H1 (cell line): ENCODE results near the gene CNNM3.

Source experiments
- CHD1 ChIP-seq: IDR thresholded peaks from 2 replicates; pipeline ENCODE4 v1.6.1; 2012; ENCODE audit warnings: low read depth, low read length, improper control_type of control experiment
- CTCF ChIP-seq, 3 experiments: IDR thresholded peaks; 1 replicate in 2 of 3; 2 replicates in 1 of 3; pipeline versions ENCODE4 v1.5.1 to v1.6.1; 2011; ENCODE audit warnings: low read length in 3 of 3, mild to moderate bottlenecking in 3 of 3, inconsistent platforms in 2 of 3, low read depth in 1 of 3, moderate library complexity in 1 of 3; ENCODE audit not compliant: insufficient read depth in 1 of 3; ENCODE audit errors: control extremely low read depth in 1 of 3
- EGR1 ChIP-seq: IDR thresholded peaks from 2 replicates; pipeline ENCODE4 v1.6.1; 2011; ENCODE audit warnings: low read depth, low read length, borderline replicate concordance
- EP300 ChIP-seq, 2 experiments: IDR thresholded peaks; 1 replicate in 1 of 2; 2 replicates in 1 of 2; pipeline ENCODE4 v1.6.1; 2011 to 2012; ENCODE audit warnings: low read depth in 2 of 2, low read length in 2 of 2, mild to moderate bottlenecking in 2 of 2, borderline replicate concordance in 1 of 2, inconsistent platforms in 1 of 2, moderate library complexity in 1 of 2
- EZH2 ChIP-seq: fragments of 200-600 bp; sonication (generic); IDR thresholded peaks from 2 replicates; pipeline ENCODE4 v1.7.1; 2012; ENCODE audit warnings: low read depth, mild to moderate bottlenecking, moderate library complexity, low read length, inconsistent platforms; ENCODE audit not compliant: severe bottlenecking
- MAFK ChIP-seq: IDR thresholded peaks from 2 replicates; pipeline ENCODE4 v1.6.1; 2012; ENCODE audit warnings: low read depth, mild to moderate bottlenecking, improper control_type of control experiment, low read length
- MAX ChIP-seq: IDR thresholded peaks from 2 replicates; pipeline ENCODE4 v1.6.1; 2012; ENCODE audit warnings: inconsistent platforms
- POLR2A ChIP-seq, 2 experiments: IDR thresholded peaks; 1 replicate in 1 of 2; 2 replicates in 1 of 2; pipeline ENCODE4 v1.6.1; 2011; ENCODE audit warnings: low read depth in 2 of 2, low read length in 2 of 2, mild to moderate bottlenecking in 2 of 2; ENCODE audit errors: control extremely low read depth in 1 of 2
- RAD21 ChIP-seq, 2 experiments: IDR thresholded peaks in 1 of 2; conservative IDR thresholded peaks in 1 of 2; 2 replicates each; pipeline ENCODE4 v1.6.1; 2011; ENCODE audit warnings: low read depth in 2 of 2, low read length in 2 of 2, improper control_type of control experiment in 1 of 2, inconsistent platforms in 1 of 2, mild to moderate bottlenecking in 1 of 2, moderate library complexity in 1 of 2
- SRF ChIP-seq: IDR thresholded peaks from 2 replicates; pipeline ENCODE4 v1.6.1; 2011; ENCODE audit warnings: mild to moderate bottlenecking, low read depth, low read length, moderate library complexity
- SUZ12 ChIP-seq: fragments of 200-600 bp; sonication (generic); IDR thresholded peaks from 2 replicates; pipeline ENCODE4 v1.6.1; 2012; ENCODE audit warnings: mild to moderate bottlenecking, inconsistent platforms, low read length, moderate library complexity, mixed read lengths
- ZNF274 ChIP-seq: IDR thresholded peaks from 2 replicates; pipeline ENCODE4 v1.7.0; 2012; ENCODE audit warnings: low read length, borderline replicate concordance; ENCODE audit errors: extremely low read depth

- TF ChIP-seq CTCF (IDR thresholded peaks at IDR 0.05; ENCODE audit: control extremely low read depth in 1 of 3, insufficient read depth in 1 of 3, low read depth in 1 of 3, low read length in 3 of 3): no peak
- TF ChIP-seq MAX: no peak
- no peak for TF ChIP-seq CHD1
- TF ChIP-seq POLR2A (IDR thresholded peaks at IDR 0.05; ENCODE audit: control extremely low read depth in 1 of 2, low read depth in 2 of 2, low read length in 2 of 2): no peak
- TF ChIP-seq SRF: no peak
- TF ChIP-seq EZH2: no peak
- TF ChIP-seq RAD21 (IDR thresholded peaks at IDR 0.05 in 1 of 2, conservative IDR thresholded peaks at IDR 0.05 in 1 of 2; ENCODE audit: low read depth in 2 of 2, low read length in 2 of 2): no peak
- TF ChIP-seq SUZ12: no peak
- TF ChIP-seq MAFK: no peak
- no peak for TF ChIP-seq EGR1
- no peak for TF ChIP-seq ZNF274
- no peak for TF ChIP-seq EP300 (IDR thresholded peaks at IDR 0.05; ENCODE audit: borderline replicate concordance in 1 of 2, low read depth in 2 of 2, low read length in 2 of 2)
Observed at GRCh38 chr2:96787411-96787810, 28.7 kb upstream of the CNNM3 start.
